Left renal cortex interstitium (tissue), 4 donors: ENCODE data around the gene AK8. TPM values are rescaled to one million over a fixed set of nuclear protein-coding genes. Genes with fewer than 3 reads are reported as not detected.
A peak's percentile ranks its signal among the peaks of the same experiment; 100 is the strongest.

ENCODE experiments used
- DNase-seq, 4 donors: peaks; one replicate each; pipeline ENCODE4 v3.0.0-alpha.2; 2013; ENCODE audit warnings: low read depth in 4 of 4, low spot score in 2 of 4, missing footprints in 1 of 4
- polyA plus RNA-seq, 4 donors: library from polyadenylated mRNA; unstranded; fragments of 120-200 nt; gene quantifications; one replicate each; pipeline ENCODE4 v1.2.1, GENCODE V29; 2013; ENCODE audit not compliant: insufficient read length in 4 of 4

AK8 gene
- polyA plus RNA-seq, 4 donors = 2.9 to 4.0 (median 3.7) TPM

- DNase-seq = peak in 3 of 4 donors; percentile 24 to 53 (median 39)
Measured at GRCh38 chr9:132800038-132800648, 77.9 kb downstream of the AK8 start.

GRCh38 chr9:132798817-132799790, 79.0 kb downstream of the AK8 start:
- DNase-seq = no peak

GRCh38 chr9:132797861-132798659, 80.0 kb downstream of the AK8 start:
- DNase-seq = no peak

GRCh38 chr9:132795511-132796303, 82.4 kb downstream of the AK8 start:
- no peak for DNase-seq

- no peak for DNase-seq
Measured at GRCh38 chr9:132794730-132795380, 83.2 kb downstream of the AK8 start.

GRCh38 chr9:132793606-132794580, 84.2 kb downstream of the AK8 start:
- DNase-seq = no peak

GRCh38 chr9:132792547-132792946, 85.5 kb downstream of the AK8 start:
- no peak for DNase-seq

GRCh38 chr9:132791699-132792240, 86.3 kb downstream of the AK8 start:
- no peak for DNase-seq

- no peak for DNase-seq
Measured at GRCh38 chr9:132789719-132790118, 88.4 kb downstream of the AK8 start.

- no peak for DNase-seq
Measured at GRCh38 chr9:132788378-132788777, 89.7 kb downstream of the AK8 start.

- no peak for DNase-seq
Measured at GRCh38 chr9:132787748-132788159, 90.3 kb downstream of the AK8 start.

GRCh38 chr9:132784286-132784830, 93.7 kb downstream of the AK8 start:
- no peak for DNase-seq

- no peak for DNase-seq
Measured at GRCh38 chr9:132783006-132783405, 95.1 kb downstream of the AK8 start.

GRCh38 chr9:132782037-132782436, 96.0 kb downstream of the AK8 start:
- DNase-seq = no peak

- DNase-seq = no peak
Measured at GRCh38 chr9:132780230-132781007, 97.7 kb downstream of the AK8 start.

- DNase-seq = no peak
Measured at GRCh38 chr9:132776891-132777290, 101.2 kb downstream of the AK8 start.

- DNase-seq = no peak
Measured at GRCh38 chr9:132776268-132776667, 101.8 kb downstream of the AK8 start.
